Activated CD8-positive, alpha-beta memory T cell treated with anti-CD3 and anti-CD28 coated beads, Interleukin-2, amount 50 U/mL, for 24 hours (primary cell): Measurements from ENCODE around the gene CENPO.
"Not testable (repeated sequence)": the region's sequence is repeated elsewhere in the genome, so short reads cannot be mapped to it uniquely, and the experiment has no call there.

Experiments
- DNase-seq: peaks from one replicate; pipeline ENCODE4 v3.0.0-alpha.2; 2020; ENCODE audit errors: extremely low read depth

The CENPO gene

DNA sequence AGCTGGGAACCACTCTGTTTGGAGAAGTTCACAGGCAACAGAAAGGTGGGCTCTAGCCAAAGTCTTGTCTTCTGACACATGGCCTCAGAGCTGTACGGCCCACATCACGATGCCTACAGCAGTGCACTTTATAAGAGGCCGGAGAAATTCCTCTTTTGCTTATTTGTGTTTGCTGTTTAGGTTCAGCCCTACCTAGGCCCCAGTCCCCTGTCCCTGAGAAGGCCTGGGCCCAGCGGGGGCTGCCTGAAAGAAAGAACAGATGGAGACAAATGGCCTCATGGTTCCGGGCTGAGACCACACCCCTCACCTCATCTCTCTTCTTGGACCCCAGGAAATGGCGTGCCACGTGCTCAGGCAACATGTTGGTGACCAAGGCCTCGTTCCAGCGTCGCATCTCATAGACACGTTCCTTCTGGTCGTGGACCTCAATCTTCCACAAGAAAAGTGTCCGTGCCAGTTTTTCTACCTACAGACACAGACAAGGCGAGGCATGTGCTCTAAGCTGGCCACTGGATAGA, 30.9 kb downstream of the CENPO start:
- no peak for DNase-seq

DNA sequence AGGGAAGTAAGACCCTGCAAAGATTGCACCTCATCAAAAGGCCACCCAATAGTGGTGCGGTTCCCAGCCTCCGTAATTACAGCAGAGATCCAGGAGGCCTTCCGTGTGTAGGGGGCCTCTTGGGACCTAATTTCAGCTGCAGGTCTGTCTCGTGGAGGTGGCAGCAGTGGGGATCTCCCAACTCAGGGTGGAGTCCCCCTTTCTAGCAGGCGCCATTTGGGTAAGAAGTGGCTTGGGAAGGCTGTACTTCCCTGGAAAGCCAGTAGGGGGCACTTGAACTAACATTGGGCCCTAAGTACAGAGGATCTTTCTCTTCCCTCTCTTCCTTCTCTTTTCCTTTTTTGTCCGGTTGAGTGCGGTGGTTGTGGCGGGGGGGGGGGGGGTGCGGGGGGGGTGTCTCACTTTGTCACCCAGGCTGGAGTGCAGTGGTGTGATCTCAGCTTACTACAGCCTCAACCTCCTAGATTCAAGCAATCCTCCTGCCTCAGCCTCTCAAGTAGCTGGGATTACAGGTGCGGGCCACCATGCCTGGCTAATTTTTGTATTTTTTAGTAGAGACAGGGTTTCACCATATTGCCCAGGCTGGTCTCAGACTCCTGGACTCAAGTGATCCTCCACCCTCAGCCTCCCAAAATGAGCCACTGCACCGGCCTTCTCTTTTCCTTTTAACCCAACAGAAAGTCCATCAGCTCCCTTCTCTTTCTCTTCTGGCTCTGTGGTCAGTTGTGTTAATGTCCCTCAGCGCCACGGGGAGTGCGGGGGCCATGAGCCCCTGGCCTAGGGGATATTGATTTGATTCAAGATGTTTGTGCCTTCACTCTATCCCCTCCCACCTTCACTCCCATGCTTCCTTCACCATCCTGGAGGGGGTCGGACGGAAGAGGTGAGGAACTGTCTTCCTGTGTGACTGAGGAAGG, 32.0 kb downstream of the CENPO start:
- no peak for DNase-seq

DNA sequence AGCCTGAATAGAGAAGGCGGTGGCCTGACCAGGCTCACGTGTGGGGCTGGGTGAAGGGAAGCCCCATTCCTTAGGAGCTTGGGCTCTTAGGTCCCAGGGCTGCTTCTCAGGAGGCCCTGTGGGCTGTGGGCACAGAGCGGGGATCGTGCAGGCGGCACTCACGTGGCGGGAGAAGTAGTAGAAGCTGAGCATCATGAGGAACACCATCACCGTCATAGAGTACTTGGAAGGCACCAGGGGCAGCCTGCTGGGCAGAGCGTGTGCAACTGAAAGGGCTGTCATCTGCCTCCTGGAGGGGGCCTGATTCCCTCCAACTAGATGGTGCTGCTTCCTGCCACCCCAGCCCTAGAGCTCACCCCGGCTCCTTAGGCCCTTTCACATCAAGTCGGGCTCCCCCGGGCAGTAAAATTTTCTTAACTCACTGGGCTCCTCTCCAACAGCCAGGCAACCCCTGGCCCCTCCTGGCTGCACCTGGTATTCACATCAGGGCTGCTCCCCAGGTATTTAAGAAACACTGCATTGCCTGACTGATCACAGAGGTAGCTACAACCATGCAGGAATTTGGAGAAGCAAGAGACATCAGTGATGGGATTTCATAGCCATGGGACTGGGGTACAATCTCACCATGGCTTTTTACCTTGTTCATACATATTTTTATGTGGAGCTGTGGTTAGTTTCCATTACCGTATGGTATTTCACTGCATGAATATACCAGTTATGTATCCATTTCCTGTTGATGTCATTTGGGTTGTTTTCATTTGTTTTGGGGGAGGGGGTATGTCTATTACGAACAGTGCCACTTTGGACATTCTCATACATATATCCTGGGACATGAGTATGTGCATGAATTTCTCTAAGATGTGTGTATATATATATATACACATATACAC, 32.9 kb downstream of the CENPO start:
- no peak for DNase-seq

DNA sequence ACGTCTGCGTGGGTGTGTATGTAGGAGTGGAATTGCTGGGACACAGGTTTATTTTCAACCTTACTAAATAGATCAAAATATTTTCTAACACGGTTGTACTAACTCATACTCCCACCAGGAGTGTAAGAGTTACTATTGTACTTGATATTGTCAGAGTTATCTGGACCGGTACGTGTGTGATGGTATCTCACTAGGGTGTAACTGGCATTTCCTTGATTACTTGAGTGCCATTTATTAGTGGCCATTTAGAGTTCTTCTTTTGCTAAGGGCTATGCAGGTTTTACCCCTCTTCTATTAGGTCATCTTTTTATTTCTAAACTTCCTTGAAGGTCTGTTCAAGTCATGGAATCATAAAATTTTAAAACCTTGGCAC, 33.5 kb downstream of the CENPO start:
- DNase-seq: no peak

DNA sequence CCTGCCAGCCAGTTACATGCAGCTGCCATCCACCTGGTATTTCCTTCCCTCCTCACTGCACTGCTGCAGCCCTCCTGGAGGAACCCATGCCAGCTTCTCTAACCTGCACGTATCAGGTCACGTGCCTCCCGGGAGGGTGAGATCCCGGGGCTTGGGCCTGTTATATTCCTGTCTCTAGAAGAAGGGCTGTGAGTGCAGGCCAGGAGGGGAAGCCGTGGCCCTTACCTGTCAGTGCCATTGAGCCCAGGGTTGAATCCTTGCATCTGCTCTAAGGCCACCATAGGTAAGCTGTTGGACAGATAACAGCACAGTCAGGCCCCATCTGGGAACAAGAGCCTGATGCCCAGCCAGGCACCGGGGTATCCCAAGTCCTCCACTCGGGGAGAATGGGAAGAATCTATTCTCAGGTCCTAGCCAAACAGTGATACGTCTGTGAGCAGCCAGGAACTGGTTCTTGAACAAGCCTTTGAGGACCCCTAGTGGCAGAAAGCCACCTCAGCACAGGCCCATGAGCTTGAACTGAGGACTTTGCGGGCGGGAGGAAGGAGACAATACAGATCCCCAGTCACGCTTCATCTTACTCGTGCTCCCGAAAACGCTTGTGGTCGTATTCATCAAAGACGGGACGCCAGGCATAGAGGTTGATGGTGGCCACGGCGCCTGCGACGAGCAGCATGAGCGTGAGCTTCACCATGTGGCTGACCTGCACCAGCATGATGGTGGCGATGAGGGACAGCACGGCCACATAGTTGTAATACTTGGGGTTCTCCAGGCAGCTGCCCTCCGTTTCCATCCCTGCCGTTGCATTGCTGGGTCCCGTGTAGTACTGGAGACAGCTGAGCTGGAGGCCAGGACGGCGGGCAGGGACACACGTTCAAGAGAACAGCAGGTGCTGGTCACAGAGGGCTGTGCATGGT, 34.4 kb downstream of the CENPO start:
- peak; percentile 33 for DNase-seq

DNA sequence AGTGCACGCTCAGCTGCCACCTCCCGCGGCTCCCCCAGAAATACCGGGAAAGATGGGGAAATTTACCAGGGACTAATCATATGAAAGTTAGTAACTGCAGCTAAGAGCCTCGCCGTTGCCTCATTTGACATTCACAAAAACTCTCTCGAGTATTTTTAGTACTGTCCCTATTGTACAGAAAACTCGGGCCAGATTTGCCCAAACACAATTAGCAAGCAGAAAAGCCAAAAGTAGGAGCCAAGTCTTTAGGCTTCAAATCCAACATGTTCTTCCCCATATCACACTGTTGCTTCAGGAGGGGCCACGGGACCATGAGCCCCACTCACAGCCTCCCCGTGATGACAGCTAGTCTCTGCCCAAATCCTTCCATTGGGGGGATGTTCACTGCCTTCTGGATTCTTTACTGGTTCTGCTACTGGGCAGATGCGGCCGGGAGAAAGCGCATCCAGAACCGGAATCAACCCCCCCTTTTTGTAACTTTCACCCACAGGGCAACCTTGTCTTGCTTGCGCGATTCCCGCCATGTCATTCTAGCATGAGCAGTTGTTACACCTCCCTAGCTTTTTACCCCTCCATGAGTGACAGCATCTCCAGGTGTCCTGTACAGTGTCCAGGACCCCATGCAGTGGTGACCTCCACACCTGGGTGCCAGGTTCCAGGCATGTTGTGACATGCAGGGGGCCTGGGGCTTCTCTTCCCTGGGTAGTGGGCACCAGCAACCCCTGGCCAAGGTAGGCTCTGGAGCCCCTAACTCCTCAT, 35.2 kb downstream of the CENPO start:
- no peak for DNase-seq

DNA sequence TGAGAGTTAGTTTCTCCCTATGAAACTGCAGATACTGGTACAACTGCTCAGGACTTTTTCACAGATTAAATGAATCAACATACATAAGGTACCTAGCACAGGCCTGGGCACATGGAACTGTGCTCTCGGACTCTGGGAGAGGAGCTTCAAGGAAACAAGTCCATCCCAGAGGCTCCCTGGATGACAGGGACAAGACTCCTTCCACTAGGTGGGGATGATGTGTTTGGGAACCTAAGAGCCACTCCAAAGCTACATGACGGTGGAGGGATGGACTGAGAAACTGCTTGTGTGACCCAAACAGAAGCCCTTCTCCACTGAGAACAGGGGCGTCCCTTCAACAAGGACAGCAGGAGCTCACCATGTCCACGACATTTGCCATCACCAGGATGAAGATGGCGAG, 37.1 kb downstream of the CENPO start:
- no peak for DNase-seq

DNA sequence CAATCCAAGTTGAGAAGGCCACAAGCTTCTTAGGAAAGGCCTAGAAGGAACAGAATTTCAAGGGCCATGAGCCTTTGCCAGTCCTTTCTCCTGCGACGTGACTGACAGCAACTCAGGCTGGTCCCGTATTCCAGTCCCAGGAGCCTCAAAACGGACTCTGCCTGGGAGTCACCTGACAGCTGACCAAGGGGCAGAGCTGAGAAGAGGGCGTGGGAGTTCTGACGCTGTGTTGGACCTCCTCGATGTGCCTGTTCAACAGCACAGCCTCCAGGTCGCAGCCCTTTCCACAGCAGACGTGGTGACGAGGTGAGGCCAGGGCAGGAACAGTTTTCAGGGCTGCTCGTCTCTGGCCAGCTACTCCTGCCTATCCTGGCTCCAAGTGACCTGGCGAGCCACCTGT, 37.6 kb downstream of the CENPO start:
- no peak for DNase-seq

DNA sequence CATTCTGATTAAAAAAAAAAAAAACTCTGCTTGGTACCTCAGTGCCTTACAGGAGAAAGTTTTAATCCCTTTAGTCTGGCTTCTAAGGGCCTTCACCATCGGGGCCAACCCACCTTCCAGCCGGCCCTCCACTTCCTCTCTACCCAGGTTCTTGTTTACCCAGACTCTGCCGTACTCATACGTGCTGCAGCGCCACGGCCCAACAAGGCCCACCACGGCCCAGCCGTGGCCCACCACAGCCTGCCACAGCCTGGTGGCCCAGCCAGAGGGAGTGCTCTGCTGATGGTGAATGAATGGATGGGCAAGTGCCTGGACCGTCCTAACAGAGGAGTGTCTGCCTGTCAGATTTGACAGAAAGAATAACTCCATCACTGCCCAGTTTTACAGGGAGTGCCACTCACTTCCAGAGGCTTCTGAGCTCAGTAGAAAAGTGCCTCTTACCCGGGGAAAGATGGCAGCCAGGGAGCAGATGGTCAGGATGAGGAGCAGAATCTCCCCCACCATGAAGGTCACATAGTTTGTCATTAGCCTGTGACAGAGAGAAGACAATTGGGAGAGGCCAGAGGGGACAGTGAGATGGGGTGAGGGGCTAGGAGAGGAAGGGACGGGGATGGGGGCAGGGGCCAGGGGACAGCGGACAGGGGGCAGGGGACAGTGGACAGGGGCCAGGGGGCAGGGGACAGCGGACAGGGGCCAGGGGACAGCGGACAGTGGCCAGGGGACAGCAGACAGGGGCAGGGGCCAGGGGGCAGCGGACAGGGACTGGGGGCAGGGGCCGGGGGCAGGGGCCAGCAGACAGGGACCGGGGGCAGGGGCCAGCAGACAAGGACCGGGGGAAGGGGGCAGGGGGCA, 38.2 kb downstream of the CENPO start:
- no peak for DNase-seq

DNA sequence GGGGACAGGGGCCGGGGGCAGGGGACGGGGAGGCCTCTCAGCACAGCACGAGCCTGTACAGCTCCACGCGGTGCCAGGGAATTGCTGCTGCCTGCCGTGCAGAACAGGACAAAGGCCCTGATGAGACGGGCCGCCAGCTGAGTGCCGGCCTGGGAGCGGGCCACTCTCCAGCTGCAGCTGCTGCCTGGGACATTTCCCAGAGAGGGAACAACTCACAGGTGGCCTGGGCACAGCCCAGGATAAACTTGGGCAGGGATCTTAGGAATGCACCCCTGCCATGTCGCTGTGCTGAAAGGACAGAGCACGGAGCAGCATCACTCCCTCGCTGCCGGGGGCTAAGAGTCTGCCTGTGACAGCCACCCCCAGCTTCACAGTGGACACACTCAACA, 38.8 kb downstream of the CENPO start:
- no peak for DNase-seq

DNA sequence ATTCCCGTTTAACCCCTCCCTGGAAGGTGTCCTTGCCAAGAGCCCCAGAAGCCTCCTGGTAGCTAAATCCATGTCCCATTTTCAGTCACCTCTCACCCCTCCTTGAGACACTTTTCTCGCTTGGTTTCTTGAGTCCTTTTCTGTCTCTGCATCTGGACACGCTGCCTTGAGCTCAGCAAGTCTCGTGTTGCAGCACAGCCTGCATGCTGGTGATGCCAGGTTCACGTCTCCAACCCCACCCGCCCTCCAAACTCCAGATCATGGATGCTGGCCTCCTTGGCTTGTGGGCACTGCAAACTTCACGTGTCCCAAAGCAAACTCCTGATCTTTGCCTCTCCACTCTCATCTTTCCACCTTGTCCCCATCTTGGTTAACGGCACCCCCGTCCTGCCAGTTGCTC, 39.3 kb downstream of the CENPO start:
- DNase-seq: no peak

DNA sequence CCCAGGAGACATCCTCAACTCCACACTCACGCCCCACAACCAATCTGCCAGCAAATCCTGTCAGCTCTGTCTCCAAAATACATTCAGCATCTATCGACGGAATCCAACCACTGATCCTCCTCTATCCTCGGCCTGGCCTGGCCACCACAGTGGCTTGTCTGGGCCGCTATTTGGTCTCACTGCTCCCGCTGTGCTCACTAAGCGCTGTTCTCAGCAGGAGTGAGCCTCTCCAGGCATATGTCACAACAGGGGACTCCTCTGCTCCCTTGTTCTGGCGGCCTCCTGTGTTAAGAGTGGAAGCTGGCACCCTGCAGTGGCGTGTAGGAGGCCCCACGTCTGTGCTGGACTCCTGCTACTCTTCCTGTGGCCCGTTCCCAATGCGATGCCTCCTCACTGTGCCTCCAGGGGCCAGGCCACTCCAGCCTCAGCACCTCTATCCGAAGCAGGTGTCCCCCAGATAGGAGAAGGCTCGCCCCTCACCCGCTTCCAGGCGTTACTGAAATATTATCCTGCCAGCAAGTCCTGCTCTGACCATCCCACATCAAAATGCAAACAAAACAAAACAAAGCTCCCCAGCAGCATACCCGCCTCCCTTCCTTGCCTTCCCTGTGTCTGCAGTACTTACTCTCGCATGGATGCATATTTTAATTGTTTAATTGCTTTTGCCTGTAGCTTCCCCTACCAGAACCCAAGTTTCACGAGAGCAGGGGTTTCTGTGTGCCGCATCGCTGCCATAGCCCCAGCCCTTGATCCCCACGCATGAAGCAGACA, 39.9 kb downstream of the CENPO start:
- no peak for DNase-seq

DNA sequence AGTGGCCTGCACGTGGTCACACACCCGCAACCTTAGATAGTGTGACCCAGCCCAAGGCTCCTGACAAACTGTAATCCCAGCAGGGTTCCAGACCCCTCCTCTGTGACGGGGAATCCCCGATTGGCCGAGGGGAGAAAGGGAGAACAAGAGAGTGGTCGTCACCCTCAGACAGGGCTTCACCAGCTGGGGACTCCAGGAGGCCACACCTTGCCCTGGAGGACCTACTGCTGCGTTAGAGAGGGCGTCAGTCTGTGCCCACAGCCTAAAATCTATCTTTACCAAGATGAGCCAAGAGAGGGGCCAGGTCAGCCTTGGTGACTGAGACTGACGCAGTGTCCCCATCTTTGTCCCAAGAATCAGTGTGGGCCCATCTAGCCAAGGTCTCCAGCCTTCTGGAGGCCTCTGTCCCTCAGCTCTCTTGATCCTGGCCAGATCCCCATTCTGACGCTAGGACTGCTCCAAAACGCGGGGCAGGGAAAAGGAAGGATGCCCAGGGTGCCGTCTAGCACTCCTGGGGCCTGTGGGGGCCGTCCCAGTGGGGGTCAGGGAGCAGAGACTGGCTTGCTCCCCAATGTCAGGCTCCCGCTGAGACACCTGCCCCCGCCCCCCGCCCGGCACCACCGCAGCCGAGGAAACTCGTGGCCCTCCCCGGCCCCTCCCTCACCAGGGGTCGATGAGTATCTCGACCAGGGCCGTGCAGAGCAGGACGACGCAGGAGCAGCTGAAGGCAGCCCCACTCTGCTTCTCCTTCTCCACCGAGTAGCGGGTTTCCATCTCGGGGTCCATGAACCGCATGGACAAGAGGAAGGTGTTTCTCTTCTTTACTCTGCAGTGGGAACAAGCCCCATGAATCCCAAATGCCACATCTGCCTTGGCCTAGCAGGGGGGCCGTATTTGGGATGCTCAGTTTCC, 40.9 kb downstream of the CENPO start:
- DNase-seq: no peak

DNA sequence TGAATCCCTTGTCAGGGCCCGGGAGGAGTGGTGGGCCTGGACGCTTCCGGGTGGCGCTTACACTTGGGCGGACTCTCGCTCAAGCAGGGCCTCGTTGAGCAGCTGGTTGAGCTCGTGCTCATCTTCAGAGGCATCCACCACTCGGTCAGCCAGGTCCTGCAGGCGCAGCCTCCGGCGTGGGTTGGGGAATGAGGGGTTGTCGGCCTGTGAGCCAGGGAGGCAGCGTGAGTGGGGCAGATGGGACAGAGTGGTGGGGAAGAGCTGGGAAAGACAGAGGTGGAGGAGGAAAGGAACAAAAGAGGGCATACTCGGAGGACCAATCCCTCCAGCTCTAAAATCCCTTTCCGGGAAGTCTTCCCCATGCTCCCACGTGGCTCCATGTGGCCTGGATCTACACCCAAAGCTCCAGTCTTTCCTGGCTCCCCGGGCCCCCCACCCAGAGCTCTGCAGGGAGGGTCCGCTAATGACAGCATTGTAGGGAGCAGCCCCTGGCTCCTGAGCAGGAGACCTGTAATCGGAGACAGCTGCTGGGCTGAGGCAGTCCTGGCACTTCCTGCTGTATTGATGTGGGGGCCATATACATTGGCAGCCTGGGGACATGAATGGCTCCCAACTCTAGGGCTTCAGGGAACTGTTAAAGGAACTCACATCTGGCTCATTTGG, 41.6 kb downstream of the CENPO start:
- DNase-seq: no peak

DNA sequence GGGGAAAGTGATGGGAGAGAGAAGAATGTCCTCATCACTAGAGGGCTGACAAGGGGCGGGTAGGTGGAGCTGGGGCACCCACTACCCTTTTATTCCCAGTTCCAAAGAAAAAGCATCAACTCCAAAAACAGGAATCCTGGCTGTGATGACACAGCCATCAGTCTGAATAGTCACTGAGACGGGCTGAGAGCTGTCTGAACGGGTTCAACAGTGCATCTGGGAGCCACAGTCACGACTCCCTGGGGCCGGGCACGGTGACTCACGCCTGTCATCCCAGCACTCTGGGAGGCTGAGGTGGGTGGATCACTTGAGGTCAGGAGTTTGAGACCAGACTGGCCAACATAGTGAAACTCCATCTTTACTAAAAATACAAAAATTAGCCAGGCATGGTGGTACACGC, 42.2 kb downstream of the CENPO start:
- not testable (repeated sequence) for DNase-seq

DNA sequence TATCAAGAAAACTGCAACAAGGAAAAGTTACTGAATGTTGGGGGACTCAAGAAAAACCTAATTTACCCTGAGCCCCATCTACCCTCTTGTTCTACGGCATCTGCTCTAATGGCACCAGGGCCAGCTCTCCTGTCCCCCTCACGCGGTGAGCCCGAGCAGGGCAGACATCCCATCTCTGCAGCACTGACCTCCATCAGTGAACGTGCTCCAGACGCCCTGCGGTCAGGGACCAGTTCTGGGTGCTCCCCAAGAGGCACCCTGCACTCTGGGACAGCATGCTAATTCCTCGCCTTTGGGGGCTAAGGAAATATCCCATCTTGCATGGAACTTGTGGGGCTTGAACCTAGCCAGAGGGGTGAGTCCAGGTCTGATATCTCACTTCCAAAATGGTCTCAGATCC, 43.0 kb downstream of the CENPO start:
- no peak for DNase-seq

DNA sequence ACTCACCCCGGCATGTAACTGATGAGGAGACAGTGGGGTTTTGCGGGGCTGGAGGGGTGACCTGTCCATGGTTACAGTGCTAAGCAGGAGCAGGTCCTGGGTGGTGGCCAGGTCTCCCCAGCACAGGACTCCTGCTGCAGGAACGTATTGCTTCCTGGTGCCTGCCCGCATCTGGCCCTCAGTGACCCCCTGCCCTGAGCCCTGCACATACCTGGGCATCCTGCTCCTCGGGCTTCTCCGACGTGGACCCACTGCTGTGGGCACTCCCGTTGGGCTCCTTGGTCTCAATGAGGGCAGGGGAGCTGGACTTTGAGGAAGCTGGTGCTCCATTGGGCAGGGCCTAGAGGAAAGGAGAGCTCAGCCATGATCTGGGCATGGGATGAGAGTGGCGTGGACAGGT, 43.5 kb downstream of the CENPO start:
- DNase-seq: no peak
